SK-N-MC (cell line): ENCODE data around the gene KPNB1.

Source experiments
- DNase-seq: peaks from one replicate; pipeline ENCODE4 v3.0.0-alpha.2; 2011; ENCODE audit warnings: low read depth, low spot score
- H3K27ac ChIP-seq: fragments of 200-600 bp; sonication (generic); 2 replicates; pipeline ENCODE4 v1.5.1; 2016; ENCODE audit warnings: mixed run types
- H3K36me3 ChIP-seq: fragments of 200-600 bp; sonication (generic); 2 replicates; pipeline ENCODE4 v1.6.1; 2017; ENCODE audit warnings: antibody characterized with exemption, low read length, mixed read lengths; ENCODE audit not compliant: insufficient read depth
- H3K4me3 ChIP-seq: fragments of 200-600 bp; sonication (generic); 2 replicates; pipeline ENCODE4 v1.5.1; 2016
- H3K9ac ChIP-seq: fragments of 200-600 bp; sonication (generic); 2 replicates; pipeline ENCODE4 v1.8.0; 2017; ENCODE audit warnings: mixed run types, mixed read lengths; ENCODE audit not compliant: insufficient read length
- H3K9me3 ChIP-seq: fragments of 200-600 bp; sonication (generic); 2 replicates; pipeline ENCODE4 v1.6.1; 2017; ENCODE audit warnings: low read depth, mild to moderate bottlenecking, antibody characterized with exemption, low read length, moderate library complexity, mixed read lengths
- EZH2 ChIP-seq: fragments of 200-600 bp; sonication (generic); IDR thresholded peaks from one replicate; pipeline ENCODE4 v1.6.1; 2017; ENCODE audit warnings: antibody characterized with exemption
- FOXP2 ChIP-seq: optimal IDR thresholded peaks from 2 replicates; pipeline ENCODE3; 2011; ENCODE audit warnings: mild to moderate bottlenecking, moderate library complexity; ENCODE audit not compliant: insufficient read depth; ENCODE audit errors: extremely low read length, control extremely low read depth
- POLR2AphosphoS5 ChIP-seq: IDR thresholded peaks from 2 replicates; pipeline ENCODE4 v1.6.1; 2012; ENCODE audit warnings: mild to moderate bottlenecking, low read depth, low read length, borderline replicate concordance

KPNB1 gene

GRCh38 chr17:47644324-47644723 lies 5.4 kb upstream of the KPNB1 start:
- DNase-seq = no peak
- no peaks in the 10 kb centered on the region for H3K9me3 ChIP-seq
- no peak overlapping the region for H3K4me3 ChIP-seq
- no peak for TF ChIP-seq POLR2AphosphoS5
- no peak for TF ChIP-seq FOXP2
- TF ChIP-seq EZH2 = no peak
- no peak overlapping the region for H3K27ac ChIP-seq
- no peak overlapping the region for H3K9ac ChIP-seq
- H3K36me3 ChIP-seq = no peaks in the 10 kb centered on the region

GRCh38 chr17:47649972-47650524 lies 329 bp downstream of the KPNB1 start:
- Histone ChIP-seq H3K36me3 (peaks cover 43% of the 10 kb centered on the region), H3K9ac (peak overlapping the region; percentile 85), H3K9me3 (no peaks in the 10 kb centered on the region), H3K4me3 (peak overlapping the region; percentile 88), H3K27ac (peak overlapping the region; percentile 83; the same call in 1 of the 2 replicates)
- peak; percentile 56 for TF ChIP-seq POLR2AphosphoS5
- TF ChIP-seq FOXP2 = no peak
- no peak for TF ChIP-seq EZH2
- no peak for DNase-seq

- H3K27ac ChIP-seq = peak overlapping the region; percentile 86
- peak overlapping the region; percentile 99 for H3K9ac ChIP-seq
- H3K9me3 ChIP-seq = no peaks in the 10 kb centered on the region
- peaks cover 51% of the 10 kb centered on the region for H3K36me3 ChIP-seq
- no peak for DNase-seq
- H3K4me3 ChIP-seq = peak overlapping the region; percentile 88
- TF ChIP-seq POLR2AphosphoS5 (peak; percentile 72), FOXP2 (no peak), EZH2 (no peak)
Observed at GRCh38 chr17:47650525-47651522, 1.1 kb downstream of the KPNB1 start.

- Histone ChIP-seq H3K9me3 (no peaks in the 10 kb centered on the region), H3K9ac (peak overlapping the region; percentile 99), H3K27ac (peak overlapping the region; percentile 86), H3K4me3 (peak overlapping the region; percentile 88), H3K36me3 (peaks cover 59% of the 10 kb centered on the region)
- TF ChIP-seq EZH2 (no peak), POLR2AphosphoS5 (no peak), FOXP2 (no peak)
- no peak for DNase-seq
Observed at GRCh38 chr17:47651704-47652103, 2.0 kb downstream of the KPNB1 start.

DNA sequence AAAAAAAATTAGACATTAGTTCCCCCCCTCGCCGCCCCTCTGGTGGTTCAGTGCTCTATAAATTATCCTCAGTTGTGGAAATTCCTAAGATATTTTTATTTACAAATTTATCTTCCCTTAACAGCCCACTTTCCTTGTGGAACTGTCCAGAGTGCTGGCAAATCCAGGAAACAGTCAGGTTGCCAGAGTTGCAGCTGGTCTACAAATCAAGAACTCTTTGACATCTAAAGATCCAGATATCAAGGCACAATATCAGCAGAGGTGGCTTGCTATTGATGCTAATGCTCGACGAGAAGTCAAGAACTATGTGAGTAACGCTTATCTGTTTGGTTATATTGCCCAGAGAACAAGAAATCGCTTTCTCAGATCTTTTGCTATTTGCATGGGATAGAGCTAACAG lies 2.9 kb downstream of the KPNB1 start:
- no peak overlapping the region for H3K27ac ChIP-seq
- H3K4me3 ChIP-seq = peak overlapping the region; percentile 88
- DNase-seq = no peak
- H3K36me3 ChIP-seq = peaks cover 68% of the 10 kb centered on the region
- H3K9ac ChIP-seq = peak overlapping the region; percentile 99
- H3K9me3 ChIP-seq = no peaks in the 10 kb centered on the region
- TF ChIP-seq POLR2AphosphoS5 (no peak), FOXP2 (no peak), EZH2 (no peak)

DNA sequence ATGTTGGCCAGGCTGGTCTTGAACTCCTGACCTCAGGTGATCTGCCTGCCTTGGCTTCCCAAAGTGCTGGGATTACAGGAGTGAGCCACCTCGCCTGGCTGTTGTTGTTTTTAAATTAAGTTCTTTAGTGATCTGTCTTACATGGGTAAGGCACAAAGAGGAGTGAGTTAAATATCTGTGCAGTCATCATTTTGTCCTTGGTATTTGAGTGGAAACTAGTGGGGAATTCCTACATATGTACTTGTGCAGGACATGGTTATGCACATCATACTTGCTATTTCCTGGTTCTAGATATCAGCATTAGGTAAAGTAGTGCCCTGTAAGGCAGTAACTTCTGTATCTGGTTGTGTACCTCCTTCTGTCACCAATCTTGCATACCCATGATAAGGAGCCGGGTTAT lies 3.7 kb downstream of the KPNB1 start:
- TF ChIP-seq EZH2 (no peak), FOXP2 (no peak), POLR2AphosphoS5 (no peak)
- no peak overlapping the region for H3K27ac ChIP-seq
- no peak overlapping the region for H3K4me3 ChIP-seq
- peaks cover 77% of the 10 kb centered on the region for H3K36me3 ChIP-seq
- DNase-seq = no peak
- no peaks in the 10 kb centered on the region for H3K9me3 ChIP-seq
- no peak overlapping the region for H3K9ac ChIP-seq

DNA sequence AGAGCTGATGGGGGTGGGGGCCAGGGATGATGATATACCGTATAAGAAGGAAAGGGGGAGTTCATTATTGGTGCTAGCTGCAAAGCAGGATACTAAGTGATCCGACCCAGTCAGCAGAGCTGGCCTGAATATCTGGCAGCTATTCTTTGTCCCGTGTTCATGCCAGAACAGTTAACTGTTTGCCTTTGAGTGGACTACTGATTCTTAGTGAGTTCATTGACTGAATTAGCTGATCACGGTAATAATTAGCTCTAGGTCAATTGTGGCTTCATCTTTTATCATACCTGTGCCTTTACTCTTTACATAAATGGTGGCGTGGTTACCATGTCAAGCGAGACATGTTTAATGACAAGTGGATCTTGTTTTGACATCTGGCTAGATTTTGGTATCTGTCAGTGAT lies 5.3 kb downstream of the KPNB1 start:
- Histone ChIP-seq H3K27ac (no peak overlapping the region), H3K9me3 (no peaks in the 10 kb centered on the region), H3K9ac (no peak overlapping the region), H3K36me3 (peaks cover 92% of the 10 kb centered on the region), H3K4me3 (no peak overlapping the region)
- DNase-seq = no peak
- TF ChIP-seq POLR2AphosphoS5 (no peak), EZH2 (no peak), FOXP2 (no peak)

GRCh38 chr17:47660064-47660492 lies 10.4 kb downstream of the KPNB1 start:
- Histone ChIP-seq H3K9me3 (no peaks in the 10 kb centered on the region), H3K27ac (peak overlapping the region; percentile 1; the same call in 1 of the 2 replicates), H3K36me3 (peaks cover 99% of the 10 kb centered on the region), H3K9ac (no peak overlapping the region), H3K4me3 (no peak overlapping the region)
- TF ChIP-seq EZH2 = no peak
- TF ChIP-seq POLR2AphosphoS5 = no peak
- no peak for TF ChIP-seq FOXP2
- DNase-seq = no peak
